Peyer's patch (tissue), 4 donors: Measurements from ENCODE around the gene HSPA12B. TPM values are rescaled to one million over a fixed set of nuclear protein-coding genes. Genes with fewer than 3 reads are reported as not detected.

ENCODE experiments used
- DNase-seq, 3 donors: peaks; one replicate each; pipeline ENCODE4 v3.0.0-alpha.2; 2017 to 2019
- H3K27ac ChIP-seq, 4 donors: fragments of 200-600 bp; sonication (generic); one replicate each; pipeline ENCODE4 v1.5.1; 2016 to 2019
- H3K27me3 ChIP-seq, 2 donors: fragments of 200-600 bp; sonication (generic); one replicate each; pipeline ENCODE4 v1.5.1; 2019
- H3K36me3 ChIP-seq, 3 donors: fragments of 200-600 bp; sonication (generic); one replicate each; pipeline ENCODE4 v1.5.1; 2016 to 2019
- H3K4me1 ChIP-seq, 4 donors: fragments of 200-600 bp; sonication (generic); one replicate each; pipeline ENCODE4 v1.5.1; 2016 to 2019
- H3K4me3 ChIP-seq, 4 donors: fragments of 200-600 bp; sonication (generic); 1 replicate in 3 of 4; 2 replicates in 1 of 4; pipeline ENCODE4 v1.5.1; 2016 to 2019; ENCODE audit warnings: mild to moderate bottlenecking in 1 of 4
- H3K9me3 ChIP-seq, 4 donors: fragments of 200-600 bp; sonication (generic); one replicate each; pipeline ENCODE4 v1.5.1; 2016 to 2019; ENCODE audit warnings: mild to moderate bottlenecking in 1 of 4
- POLR2A ChIP-seq, 2 donors: fragments of 450-650 bp; IDR thresholded peaks; one replicate each; pipeline ENCODE4 v1.5.1; 2017; ENCODE audit warnings: antibody characterized with exemption in 2 of 2, mild to moderate bottlenecking in 2 of 2, moderate library complexity in 2 of 2
- total RNA-seq, 4 donors: library from RNA; depleted of rRNA; stranded (reverse); fragments of >200 nt; gene quantifications; one replicate each; pipeline ENCODE4 v1.1.0, GENCODE V29; 2016
- TF ChIP-seq, protein P1 (sequence below), 6 experiments: fragments of 450-650 bp in 4 of 6; fragments of 200-600 bp in 2 of 6; sonication (generic) in 1 of 6; IDR thresholded peaks; one replicate each; pipeline ENCODE4 v1.5.1; 2017 to 2019; ENCODE audit warnings: antibody characterized with exemption in 6 of 6, mild to moderate bottlenecking in 3 of 6, moderate library complexity in 1 of 6

Gene HSPA12B
- total RNA-seq, 4 donors from 2014 or later: 1.2 to 4.3 (median 2.3) TPM

GRCh38 chr20:3694864-3695263, 37.6 kb upstream of the HSPA12B start:
- Histone ChIP-seq H3K27me3 (no peaks in the 10 kb centered on the region), H3K27ac (no peak overlapping the region), H3K9me3 (peaks cover 0 to 5% (median 0%) of the 10 kb centered on the region in 4 donors), H3K4me1 (no peaks in the 10 kb centered on the region), H3K36me3 (no peaks in the 10 kb centered on the region), H3K4me3 (no peak overlapping the region)
- no peak for TF ChIP-seq POLR2A (IDR thresholded peaks at IDR 0.05)
- TF ChIP-seq, protein P1, sequence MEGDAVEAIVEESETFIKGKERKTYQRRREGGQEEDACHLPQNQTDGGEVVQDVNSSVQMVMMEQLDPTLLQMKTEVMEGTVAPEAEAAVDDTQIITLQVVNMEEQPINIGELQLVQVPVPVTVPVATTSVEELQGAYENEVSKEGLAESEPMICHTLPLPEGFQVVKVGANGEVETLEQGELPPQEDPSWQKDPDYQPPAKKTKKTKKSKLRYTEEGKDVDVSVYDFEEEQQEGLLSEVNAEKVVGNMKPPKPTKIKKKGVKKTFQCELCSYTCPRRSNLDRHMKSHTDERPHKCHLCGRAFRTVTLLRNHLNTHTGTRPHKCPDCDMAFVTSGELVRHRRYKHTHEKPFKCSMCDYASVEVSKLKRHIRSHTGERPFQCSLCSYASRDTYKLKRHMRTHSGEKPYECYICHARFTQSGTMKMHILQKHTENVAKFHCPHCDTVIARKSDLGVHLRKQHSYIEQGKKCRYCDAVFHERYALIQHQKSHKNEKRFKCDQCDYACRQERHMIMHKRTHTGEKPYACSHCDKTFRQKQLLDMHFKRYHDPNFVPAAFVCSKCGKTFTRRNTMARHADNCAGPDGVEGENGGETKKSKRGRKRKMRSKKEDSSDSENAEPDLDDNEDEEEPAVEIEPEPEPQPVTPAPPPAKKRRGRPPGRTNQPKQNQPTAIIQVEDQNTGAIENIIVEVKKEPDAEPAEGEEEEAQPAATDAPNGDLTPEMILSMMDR (IDR thresholded peaks at IDR 0.05): no peak
- DNase-seq: no peak

GRCh38 chr20:3696200-3696599, 36.3 kb upstream of the HSPA12B start:
- TF ChIP-seq POLR2A (IDR thresholded peaks at IDR 0.05): no peak
- TF ChIP-seq, protein P1 (IDR thresholded peaks at IDR 0.05): peak in 3 of 6 experiments; percentile 14 to 41 (median 23)
- no peaks in the 10 kb centered on the region for H3K4me1 ChIP-seq
- H3K27ac ChIP-seq: no peak overlapping the region
- H3K27me3 ChIP-seq: no peaks in the 10 kb centered on the region
- no peak for DNase-seq
- H3K9me3 ChIP-seq: peaks cover 0 to 5% (median 0%) of the 10 kb centered on the region in 4 donors
- H3K36me3 ChIP-seq: no peaks in the 10 kb centered on the region
- no peak overlapping the region for H3K4me3 ChIP-seq

GRCh38 chr20:3696745-3697587, 35.5 kb upstream of the HSPA12B start:
- peak in 1 of 3 donors; percentile 42 for DNase-seq
- H3K36me3 ChIP-seq: no peaks in the 10 kb centered on the region
- no peaks in the 10 kb centered on the region for H3K4me1 ChIP-seq
- H3K27ac ChIP-seq: no peak overlapping the region
- TF ChIP-seq POLR2A (IDR thresholded peaks at IDR 0.05): no peak
- TF ChIP-seq, protein P1 (IDR thresholded peaks at IDR 0.05): no peak
- H3K4me3 ChIP-seq: no peak overlapping the region
- no peaks in the 10 kb centered on the region for H3K27me3 ChIP-seq
- peaks cover 0 to 5% (median 0%) of the 10 kb centered on the region in 4 donors for H3K9me3 ChIP-seq

DNA sequence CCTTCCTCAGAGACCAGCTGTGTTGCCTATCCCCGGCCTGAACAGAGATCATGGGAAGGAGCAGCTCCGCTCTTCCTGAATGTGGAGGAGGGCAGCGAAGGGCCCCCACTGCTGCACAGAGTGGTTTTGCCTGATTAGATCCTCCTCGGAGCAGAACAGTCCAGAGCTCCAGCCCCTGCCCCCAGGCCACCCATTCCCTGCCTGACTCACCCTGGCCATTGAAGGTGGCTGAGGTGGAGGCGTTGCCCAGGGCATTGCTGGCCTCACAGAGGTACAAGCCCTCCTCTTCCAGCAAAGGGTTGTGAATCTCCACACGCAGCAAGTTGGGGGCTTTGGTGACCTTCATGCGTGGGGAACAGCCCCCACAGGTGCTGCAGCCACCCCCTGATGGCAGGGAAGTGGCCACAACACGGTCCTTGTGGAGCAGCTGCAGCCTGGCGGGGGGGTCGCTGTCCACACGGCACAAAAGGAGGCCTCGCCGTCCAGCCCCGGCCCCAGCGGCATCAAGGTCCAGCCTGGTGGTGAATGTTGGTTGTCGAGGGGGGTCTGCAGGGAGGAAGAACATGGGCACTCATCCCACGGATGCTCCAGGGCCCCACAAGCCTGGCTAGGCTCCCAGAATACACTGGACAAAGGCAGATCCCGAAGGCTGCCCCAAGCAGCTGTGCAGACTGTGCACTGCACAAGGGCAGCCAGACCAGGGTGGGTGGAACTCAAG, 34.7 kb upstream of the HSPA12B start:
- Histone ChIP-seq H3K27me3 (no peaks in the 10 kb centered on the region), H3K36me3 (no peaks in the 10 kb centered on the region), H3K9me3 (peaks cover 0 to 5% (median 0%) of the 10 kb centered on the region in 4 donors), H3K4me3 (no peak overlapping the region), H3K27ac (no peak overlapping the region), H3K4me1 (no peaks in the 10 kb centered on the region)
- DNase-seq: no peak
- TF ChIP-seq, protein P1 (IDR thresholded peaks at IDR 0.05): no peak
- no peak for TF ChIP-seq POLR2A (IDR thresholded peaks at IDR 0.05)

DNA sequence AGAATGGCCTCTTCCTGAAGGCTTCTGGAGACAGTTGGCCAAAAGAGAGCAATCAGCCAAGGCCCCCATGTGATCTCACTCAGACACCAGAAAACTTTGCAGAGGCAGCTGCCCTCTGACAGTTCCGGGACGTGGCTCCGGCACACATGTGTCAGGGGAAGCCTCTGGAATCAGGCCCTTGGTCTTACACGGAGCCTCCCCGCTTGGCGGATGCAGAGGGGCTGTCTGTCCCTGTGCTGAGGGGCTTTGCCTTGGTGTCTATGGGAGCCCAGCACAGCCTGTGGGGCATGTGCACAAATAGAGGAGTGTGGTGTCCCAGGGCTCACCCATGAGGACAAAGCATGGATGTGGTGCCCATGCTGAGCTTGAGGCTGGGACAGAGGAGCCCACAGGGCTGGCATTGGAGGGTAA, 33.9 kb upstream of the HSPA12B start:
- Histone ChIP-seq H3K27me3 (no peaks in the 10 kb centered on the region), H3K4me3 (no peak overlapping the region), H3K36me3 (no peaks in the 10 kb centered on the region), H3K4me1 (no peaks in the 10 kb centered on the region), H3K9me3 (peaks cover 0 to 5% (median 0%) of the 10 kb centered on the region in 4 donors), H3K27ac (no peak overlapping the region)
- TF ChIP-seq POLR2A (IDR thresholded peaks at IDR 0.05): no peak
- TF ChIP-seq, protein P1 (IDR thresholded peaks at IDR 0.05): no peak
- DNase-seq: no peak
